ENCODE results near the gene IDS.

Gene IDS

DNA sequence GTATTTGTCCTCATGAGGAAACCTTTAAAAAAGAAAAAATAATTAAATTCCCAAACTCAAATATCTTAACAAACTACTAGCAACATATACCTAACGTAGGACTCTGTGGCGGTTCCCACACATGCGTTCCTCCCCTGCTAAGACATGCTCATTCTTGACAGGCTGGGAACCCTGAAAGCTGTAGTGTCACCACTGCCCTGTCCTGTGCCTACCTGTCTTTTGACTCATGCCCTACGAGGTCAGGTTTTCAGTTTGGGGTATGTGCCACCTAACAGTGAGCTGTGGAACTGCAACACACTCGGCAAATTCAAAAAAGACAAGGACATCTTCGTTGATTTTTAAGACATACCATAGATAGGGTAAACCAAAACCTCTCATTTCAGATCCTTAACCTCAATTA, 17.8 kb downstream of the IDS start:
- no peak for DNase-seq
- TF ChIP-seq EZH2phosphoT487 (IDR thresholded peaks at IDR 0.05; ENCODE audit: low read length) (no peak), EZH2 (optimal IDR thresholded peaks at IDR 0.05; ENCODE audit: low read depth, low read length) (no peak)
- TF ChIP-seq, protein P1, sequence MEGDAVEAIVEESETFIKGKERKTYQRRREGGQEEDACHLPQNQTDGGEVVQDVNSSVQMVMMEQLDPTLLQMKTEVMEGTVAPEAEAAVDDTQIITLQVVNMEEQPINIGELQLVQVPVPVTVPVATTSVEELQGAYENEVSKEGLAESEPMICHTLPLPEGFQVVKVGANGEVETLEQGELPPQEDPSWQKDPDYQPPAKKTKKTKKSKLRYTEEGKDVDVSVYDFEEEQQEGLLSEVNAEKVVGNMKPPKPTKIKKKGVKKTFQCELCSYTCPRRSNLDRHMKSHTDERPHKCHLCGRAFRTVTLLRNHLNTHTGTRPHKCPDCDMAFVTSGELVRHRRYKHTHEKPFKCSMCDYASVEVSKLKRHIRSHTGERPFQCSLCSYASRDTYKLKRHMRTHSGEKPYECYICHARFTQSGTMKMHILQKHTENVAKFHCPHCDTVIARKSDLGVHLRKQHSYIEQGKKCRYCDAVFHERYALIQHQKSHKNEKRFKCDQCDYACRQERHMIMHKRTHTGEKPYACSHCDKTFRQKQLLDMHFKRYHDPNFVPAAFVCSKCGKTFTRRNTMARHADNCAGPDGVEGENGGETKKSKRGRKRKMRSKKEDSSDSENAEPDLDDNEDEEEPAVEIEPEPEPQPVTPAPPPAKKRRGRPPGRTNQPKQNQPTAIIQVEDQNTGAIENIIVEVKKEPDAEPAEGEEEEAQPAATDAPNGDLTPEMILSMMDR (IDR thresholded peaks at IDR 0.05; ENCODE audit: low read length), result peak; percentile 25
- Histone ChIP-seq H3K4me1 (ENCODE audit: low read length) (no peaks in the 10 kb centered on the region), H3F3A (ENCODE audit: insufficient read depth, low read length) (no peaks in the 10 kb centered on the region), H3K36me3 (replicated peaks; ENCODE audit: insufficient read depth, low read length) (no peaks in the 10 kb centered on the region), H3K9me3 (replicated peaks; ENCODE audit: insufficient read depth, low read length) (no peaks in the 10 kb centered on the region), H4K20me1 (ENCODE audit: insufficient read depth, low read length) (no peaks in the 10 kb centered on the region), H3K9ac (ENCODE audit: low read length) (no peak overlapping the region), H3K79me2 (ENCODE audit: low read length) (no peaks in the 10 kb centered on the region), H3K9me2 (replicated peaks; ENCODE audit: insufficient read depth, low read length) (no peaks in the 10 kb centered on the region), H3K27ac (ENCODE audit: low read length) (no peak overlapping the region), H3K27me3 (replicated peaks; ENCODE audit: insufficient read depth, low read length) (no peaks in the 10 kb centered on the region), H2AFZ (ENCODE audit: low read length) (no peak overlapping the region), H3K4me2 (ENCODE audit: low read depth, low read length) (no peak overlapping the region), H3K4me3 (ENCODE audit: low read length) (no peak overlapping the region)

DNA sequence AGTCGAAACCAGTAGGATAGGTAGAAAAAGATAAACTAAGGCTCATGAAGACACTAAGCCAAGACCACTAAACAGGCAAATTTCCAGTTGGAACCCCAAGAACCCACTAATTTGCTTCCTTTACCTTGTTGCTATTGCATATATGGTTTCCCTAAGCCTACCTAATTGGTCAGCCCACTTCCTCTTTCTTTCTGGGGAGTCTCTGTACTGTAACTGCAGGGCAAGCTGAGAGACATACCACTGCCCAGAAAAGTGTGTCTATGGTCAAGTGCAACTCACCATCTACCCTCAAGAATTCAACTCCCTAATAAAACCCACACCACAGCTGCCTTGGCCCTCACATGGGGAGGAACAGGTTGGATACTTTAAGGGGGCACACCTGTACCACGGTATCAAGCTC, 28.6 kb downstream of the IDS start:
- no peaks in the 10 kb centered on the region for H4K20me1 ChIP-seq (ENCODE audit: insufficient read depth, low read length)
- no peak overlapping the region for H3K9ac ChIP-seq (ENCODE audit: low read length)
- no peaks in the 10 kb centered on the region for H3K36me3 ChIP-seq (replicated peaks; ENCODE audit: insufficient read depth, low read length)
- no peaks in the 10 kb centered on the region for H3K4me1 ChIP-seq (ENCODE audit: low read length)
- TF ChIP-seq, protein P1 (IDR thresholded peaks at IDR 0.05; ENCODE audit: low read length), result no peak
- TF ChIP-seq EZH2 (optimal IDR thresholded peaks at IDR 0.05; ENCODE audit: low read depth, low read length) (no peak), EZH2phosphoT487 (IDR thresholded peaks at IDR 0.05; ENCODE audit: low read length) (no peak)
- H3K9me2 ChIP-seq (replicated peaks; ENCODE audit: insufficient read depth, low read length), result no peaks in the 10 kb centered on the region
- no peaks in the 10 kb centered on the region for H3F3A ChIP-seq (ENCODE audit: insufficient read depth, low read length)
- H3K4me2 ChIP-seq (ENCODE audit: low read depth, low read length), result no peak overlapping the region
- no peak for DNase-seq
- no peak overlapping the region for H2AFZ ChIP-seq (ENCODE audit: low read length)
- no peaks in the 10 kb centered on the region for H3K9me3 ChIP-seq (replicated peaks; ENCODE audit: insufficient read depth, low read length)
- H3K79me2 ChIP-seq (ENCODE audit: low read length), result no peaks in the 10 kb centered on the region
- H3K4me3 ChIP-seq (ENCODE audit: low read length), result no peak overlapping the region
- H3K27me3 ChIP-seq (replicated peaks; ENCODE audit: insufficient read depth, low read length), result no peaks in the 10 kb centered on the region
- H3K27ac ChIP-seq (ENCODE audit: low read length), result no peak overlapping the region

DNA sequence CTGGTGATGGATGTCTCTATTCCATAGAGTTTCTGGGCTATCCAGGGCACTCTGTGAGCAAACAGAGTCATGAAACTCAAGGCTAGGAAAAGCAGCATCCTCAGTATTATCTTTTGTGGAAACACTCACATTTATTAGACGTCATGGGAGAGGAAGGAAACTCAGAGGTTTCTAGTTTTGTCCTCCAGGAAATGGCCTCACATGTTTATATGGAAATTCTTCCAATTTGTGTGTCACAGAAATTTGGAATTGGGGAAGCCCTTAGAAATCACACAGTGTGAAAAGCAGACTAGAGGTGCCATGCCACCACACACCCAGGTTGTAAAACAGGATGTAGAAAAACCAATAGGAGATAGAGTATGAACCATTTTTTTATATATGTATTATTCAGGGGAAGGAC, 31.1 kb downstream of the IDS start:
- Histone ChIP-seq H3K79me2 (ENCODE audit: low read length) (no peaks in the 10 kb centered on the region), H3K9me3 (replicated peaks; ENCODE audit: insufficient read depth, low read length) (no peaks in the 10 kb centered on the region), H3K4me2 (ENCODE audit: low read depth, low read length) (no peak overlapping the region), H3K27ac (ENCODE audit: low read length) (no peak overlapping the region), H3K9ac (ENCODE audit: low read length) (no peak overlapping the region), H2AFZ (ENCODE audit: low read length) (no peak overlapping the region), H4K20me1 (ENCODE audit: insufficient read depth, low read length) (no peaks in the 10 kb centered on the region), H3K4me3 (ENCODE audit: low read length) (no peak overlapping the region), H3F3A (ENCODE audit: insufficient read depth, low read length) (no peaks in the 10 kb centered on the region), H3K36me3 (replicated peaks; ENCODE audit: insufficient read depth, low read length) (no peaks in the 10 kb centered on the region), H3K4me1 (ENCODE audit: low read length) (no peaks in the 10 kb centered on the region), H3K27me3 (replicated peaks; ENCODE audit: insufficient read depth, low read length) (no peaks in the 10 kb centered on the region), H3K9me2 (replicated peaks; ENCODE audit: insufficient read depth, low read length) (no peaks in the 10 kb centered on the region)
- DNase-seq, result no peak
- TF ChIP-seq, protein P1 (IDR thresholded peaks at IDR 0.05; ENCODE audit: low read length), result no peak
- TF ChIP-seq EZH2 (optimal IDR thresholded peaks at IDR 0.05; ENCODE audit: low read depth, low read length) (no peak), EZH2phosphoT487 (IDR thresholded peaks at IDR 0.05; ENCODE audit: low read length) (no peak)
